IPS-18c (cell line): ENCODE results near the gene CLDN5.
A peak's percentile ranks its signal among the peaks of the same experiment; 100 is the strongest.

ENCODE experiments used
- H3K4me3 ChIP-seq: 2 replicates; pipeline ENCODE4 v1.7.0; 2013; ENCODE audit warnings: low read depth, mild to moderate bottlenecking, low read length, moderate library complexity; ENCODE audit not compliant: insufficient read depth
- H3K9me3 ChIP-seq: one replicate; pipeline ENCODE4 v1.6.1; 2013; ENCODE audit warnings: mild to moderate bottlenecking, low read length, moderate library complexity; ENCODE audit not compliant: control insufficient read depth, insufficient read depth

The CLDN5 gene

DNA sequence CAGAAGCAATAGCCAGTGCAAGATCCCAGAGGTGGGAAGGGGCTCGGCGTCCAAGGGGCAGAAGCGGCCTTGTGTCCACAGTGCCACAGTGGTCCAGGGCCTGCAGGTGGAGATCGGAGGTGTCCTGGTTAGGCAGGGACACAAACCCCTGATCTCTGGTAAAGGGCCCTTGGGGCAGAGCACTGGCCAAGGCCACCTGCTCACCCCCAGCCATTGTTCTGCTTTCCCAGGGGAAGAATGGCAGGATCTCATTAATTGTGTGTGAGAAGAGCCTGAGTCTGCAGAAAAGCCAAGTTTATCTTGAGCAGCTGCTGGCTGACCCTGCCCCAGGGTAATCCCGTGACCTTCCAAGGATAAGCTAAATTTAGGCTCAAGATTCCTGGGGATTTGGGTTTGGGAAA is 3.1 kb upstream of the CLDN5 start:
- H3K9me3 ChIP-seq = no peaks in the 10 kb centered on the region
- H3K4me3 ChIP-seq = no peak overlapping the region

GRCh38 chr22:19526702-19527111 is 2.5 kb upstream of the CLDN5 start:
- Histone ChIP-seq H3K4me3 (no peak overlapping the region), H3K9me3 (no peaks in the 10 kb centered on the region)

DNA sequence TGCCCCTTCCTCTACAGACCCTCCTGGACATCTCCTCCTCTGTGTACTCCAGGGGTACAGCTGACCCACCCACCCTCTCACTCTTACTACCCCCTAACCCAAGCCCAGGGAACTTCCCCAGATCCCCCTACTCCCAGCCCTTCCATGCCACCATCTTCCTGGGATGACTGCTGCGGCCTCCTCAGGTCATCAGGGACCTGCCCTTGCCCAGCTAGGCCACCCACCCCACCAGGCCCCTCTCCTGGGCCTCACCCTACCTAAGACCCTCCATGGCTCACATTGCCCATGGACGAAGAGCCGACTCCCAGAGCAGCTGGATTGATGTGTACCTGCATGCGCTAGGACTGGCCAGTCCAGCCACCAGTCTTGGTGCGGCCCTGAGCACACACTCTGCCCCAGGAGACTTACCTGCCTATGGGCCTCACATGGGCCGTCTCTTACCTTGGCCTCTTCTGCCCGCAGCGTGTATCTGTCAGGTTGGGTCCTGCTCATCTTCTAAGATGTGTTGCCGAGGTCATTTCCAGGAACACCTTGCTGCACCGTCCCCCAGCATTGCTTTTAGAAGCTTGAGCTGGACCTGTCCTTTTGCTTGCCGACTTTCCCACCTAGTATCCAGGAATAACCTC is 2.0 kb upstream of the CLDN5 start:
- H3K9me3 ChIP-seq = no peaks in the 10 kb centered on the region
- no peak overlapping the region for H3K4me3 ChIP-seq

GRCh38 chr22:19525666-19526065 is 1.5 kb upstream of the CLDN5 start:
- no peaks in the 10 kb centered on the region for H3K9me3 ChIP-seq
- H3K4me3 ChIP-seq = no peak overlapping the region

DNA sequence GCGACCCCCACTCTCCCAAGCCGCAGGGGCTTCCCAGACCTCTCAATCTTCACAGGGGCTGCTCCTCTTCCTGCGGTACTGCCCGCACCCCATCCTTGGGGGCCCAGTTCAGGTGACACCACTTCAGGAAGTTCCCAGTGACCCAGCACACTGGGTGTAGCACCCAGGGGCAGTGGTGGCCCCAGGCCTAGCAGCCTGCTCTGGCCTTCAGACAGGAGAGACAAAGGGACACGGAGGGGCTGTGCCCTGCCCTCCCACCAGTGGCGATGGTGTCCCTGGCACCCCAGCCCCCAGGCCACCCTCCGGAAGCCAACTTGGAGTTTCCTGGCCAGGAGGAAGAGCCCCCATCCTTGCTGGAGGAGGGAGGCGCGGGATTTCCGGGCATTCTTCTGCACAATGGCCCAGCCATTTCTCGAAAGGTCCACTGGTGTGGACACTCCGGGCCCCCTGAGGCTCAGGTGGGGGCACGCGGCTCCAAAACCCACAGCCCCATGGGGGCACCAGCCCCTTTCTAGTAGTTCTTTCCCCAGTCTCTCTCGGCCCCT is 978 bp upstream of the CLDN5 start:
- peak overlapping the region; percentile 59; the same call in 1 of the 2 replicates for H3K4me3 ChIP-seq
- H3K9me3 ChIP-seq = no peaks in the 10 kb centered on the region

DNA sequence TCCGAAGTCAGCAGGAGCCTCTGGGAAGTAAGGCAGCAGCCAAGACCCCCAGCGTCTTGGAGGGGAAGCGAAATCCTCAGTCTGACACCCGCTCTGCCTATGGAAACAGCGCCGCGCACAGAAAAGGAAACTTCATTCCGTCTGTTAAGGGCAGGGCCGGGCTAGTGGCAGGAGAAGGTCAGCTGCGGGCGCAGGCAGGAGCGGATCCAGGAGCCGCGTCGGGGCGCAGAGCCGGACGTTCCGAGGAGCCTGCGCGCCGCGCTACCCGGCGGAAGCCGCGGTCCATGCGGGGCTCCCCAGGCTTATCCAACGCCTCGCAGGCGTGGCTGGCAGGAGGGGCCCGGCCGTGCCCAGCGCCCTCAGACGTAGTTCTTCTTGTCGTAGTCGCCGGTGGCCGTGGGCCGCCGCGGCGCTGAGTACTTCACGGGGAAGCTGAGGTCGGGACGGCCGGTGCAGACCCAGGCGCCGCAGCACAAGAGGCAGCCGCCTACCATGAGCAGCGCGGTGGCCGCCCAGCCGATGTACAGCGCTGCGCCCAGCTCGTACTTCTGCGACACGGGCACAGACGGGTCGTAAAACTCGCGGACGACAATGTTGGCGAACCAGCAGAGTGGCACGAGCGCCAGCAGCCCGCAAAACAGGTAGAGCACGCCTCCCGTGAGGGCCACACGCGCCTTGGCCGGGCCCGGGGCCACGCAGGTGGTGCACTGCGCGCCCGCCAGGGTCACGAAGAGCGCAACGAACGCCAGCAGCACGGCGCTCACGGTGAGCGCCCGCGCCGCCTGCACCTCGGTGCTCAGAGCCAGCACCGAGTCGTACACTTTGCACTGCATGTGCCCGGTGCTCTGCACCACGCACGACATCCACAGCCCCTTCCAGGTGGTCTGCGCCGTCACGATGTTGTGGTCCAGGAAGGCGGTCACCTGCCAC is 705 bp downstream of the CLDN5 start:
- H3K9me3 ChIP-seq = no peaks in the 10 kb centered on the region
- peak overlapping the region; percentile 59 for H3K4me3 ChIP-seq

DNA sequence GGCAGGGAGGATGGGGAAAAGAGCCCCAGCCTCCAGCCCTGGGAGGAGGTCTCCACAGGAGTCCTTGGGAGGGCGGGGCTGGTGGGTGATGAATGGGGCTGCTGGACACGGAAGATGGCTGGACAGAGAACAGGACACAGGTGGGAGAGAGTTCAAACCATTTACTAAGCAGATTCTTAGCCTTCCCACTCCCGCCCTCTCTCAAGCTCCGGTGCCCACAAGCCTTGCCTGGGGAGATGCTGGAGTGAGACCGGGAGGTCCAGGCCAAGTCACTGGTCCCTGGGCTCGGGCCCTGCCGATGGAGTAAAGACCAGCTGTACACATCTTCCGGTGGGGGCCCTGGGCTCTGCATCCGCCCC is 1.4 kb downstream of the CLDN5 start:
- Histone ChIP-seq H3K9me3 (no peaks in the 10 kb centered on the region), H3K4me3 (peak overlapping the region; percentile 59)

- no peak overlapping the region for H3K4me3 ChIP-seq
- no peaks in the 10 kb centered on the region for H3K9me3 ChIP-seq
Measured at GRCh38 chr22:19522190-19522880, 1.9 kb downstream of the CLDN5 start.

DNA sequence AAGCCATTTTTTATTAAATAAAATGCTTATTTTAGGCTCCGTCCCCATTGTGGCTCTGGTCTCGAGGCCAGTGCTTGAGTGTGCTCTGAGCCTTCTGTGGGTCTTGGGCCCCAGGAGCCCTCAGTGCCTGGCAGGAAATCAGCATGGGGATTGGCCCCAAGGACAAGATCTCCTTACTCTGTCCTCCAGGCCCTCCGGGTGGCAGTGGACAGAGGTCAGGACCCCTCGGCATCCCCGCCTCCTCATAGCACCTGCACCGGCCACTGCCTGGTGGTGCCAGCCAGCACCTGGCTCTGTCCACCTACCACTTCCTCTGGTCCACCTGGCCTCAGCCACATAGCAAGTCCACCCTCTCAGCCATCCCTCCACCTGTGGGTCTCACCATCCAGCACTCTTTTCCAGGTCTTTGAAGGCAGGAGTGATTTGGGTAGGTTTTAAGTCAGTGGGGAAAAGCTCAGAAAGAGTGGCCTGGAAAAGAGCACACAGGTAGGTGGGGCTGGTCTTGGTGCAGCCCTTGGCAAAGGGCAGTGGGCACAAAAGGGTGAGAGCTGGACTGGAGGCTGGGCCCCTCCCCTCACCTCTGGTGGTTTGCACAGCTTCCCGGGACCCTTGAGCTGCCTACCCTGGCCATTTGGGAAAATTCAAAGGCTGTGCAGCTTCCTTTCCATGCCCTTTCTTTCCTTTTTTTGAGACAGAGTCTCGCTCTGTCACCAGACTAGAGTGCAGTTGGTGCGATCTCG is 3.5 kb downstream of the CLDN5 start:
- Histone ChIP-seq H3K9me3 (no peaks in the 10 kb centered on the region), H3K4me3 (no peak overlapping the region)

- H3K4me3 ChIP-seq = no peak overlapping the region
- no peaks in the 10 kb centered on the region for H3K9me3 ChIP-seq
Measured at GRCh38 chr22:19520007-19520406, 4.2 kb downstream of the CLDN5 start.

GRCh38 chr22:19519041-19519926 is 4.9 kb downstream of the CLDN5 start:
- Histone ChIP-seq H3K9me3 (no peaks in the 10 kb centered on the region), H3K4me3 (no peak overlapping the region)

DNA sequence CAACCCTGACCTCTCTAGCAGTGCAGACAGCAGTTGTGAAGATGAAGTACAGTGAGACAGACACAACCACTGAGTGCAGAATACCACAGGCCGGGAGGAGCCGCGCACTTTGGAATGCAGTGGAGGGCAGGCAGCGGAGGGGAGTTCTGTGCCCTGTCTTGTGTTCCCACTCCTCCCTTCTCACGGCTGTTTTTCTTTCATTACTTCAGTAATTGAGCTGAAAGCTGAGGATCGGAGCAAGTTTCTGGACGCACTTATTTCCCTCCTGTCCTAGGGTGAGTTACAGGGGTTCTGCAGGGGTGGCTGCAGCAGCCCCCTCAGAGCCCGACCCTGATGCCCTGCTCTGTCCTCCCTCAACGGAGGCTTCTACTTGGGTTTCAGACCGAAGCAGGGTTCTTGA is 5.6 kb downstream of the CLDN5 start:
- Histone ChIP-seq H3K9me3 (no peaks in the 10 kb centered on the region), H3K4me3 (no peak overlapping the region)

GRCh38 chr22:19517919-19518611 is 6.1 kb downstream of the CLDN5 start:
- Histone ChIP-seq H3K9me3 (no peaks in the 10 kb centered on the region), H3K4me3 (no peak overlapping the region)

DNA sequence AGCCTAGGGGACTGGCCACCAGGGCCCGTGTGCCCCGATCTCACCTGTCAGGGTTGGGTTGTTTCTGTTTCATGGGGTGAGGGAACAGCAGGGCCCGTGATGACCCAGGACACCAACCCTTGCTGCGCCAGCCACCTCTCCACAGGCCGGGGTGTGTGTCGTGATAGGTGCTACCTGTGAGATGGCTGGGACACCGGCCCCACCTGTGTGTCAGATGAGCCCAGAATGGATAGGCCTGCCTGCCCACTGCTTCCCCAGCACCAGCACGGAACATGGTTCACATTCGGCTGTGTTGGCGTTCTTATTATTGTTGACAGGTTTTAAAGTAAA is 7.1 kb downstream of the CLDN5 start:
- no peak overlapping the region for H3K4me3 ChIP-seq
- no peaks in the 10 kb centered on the region for H3K9me3 ChIP-seq

DNA sequence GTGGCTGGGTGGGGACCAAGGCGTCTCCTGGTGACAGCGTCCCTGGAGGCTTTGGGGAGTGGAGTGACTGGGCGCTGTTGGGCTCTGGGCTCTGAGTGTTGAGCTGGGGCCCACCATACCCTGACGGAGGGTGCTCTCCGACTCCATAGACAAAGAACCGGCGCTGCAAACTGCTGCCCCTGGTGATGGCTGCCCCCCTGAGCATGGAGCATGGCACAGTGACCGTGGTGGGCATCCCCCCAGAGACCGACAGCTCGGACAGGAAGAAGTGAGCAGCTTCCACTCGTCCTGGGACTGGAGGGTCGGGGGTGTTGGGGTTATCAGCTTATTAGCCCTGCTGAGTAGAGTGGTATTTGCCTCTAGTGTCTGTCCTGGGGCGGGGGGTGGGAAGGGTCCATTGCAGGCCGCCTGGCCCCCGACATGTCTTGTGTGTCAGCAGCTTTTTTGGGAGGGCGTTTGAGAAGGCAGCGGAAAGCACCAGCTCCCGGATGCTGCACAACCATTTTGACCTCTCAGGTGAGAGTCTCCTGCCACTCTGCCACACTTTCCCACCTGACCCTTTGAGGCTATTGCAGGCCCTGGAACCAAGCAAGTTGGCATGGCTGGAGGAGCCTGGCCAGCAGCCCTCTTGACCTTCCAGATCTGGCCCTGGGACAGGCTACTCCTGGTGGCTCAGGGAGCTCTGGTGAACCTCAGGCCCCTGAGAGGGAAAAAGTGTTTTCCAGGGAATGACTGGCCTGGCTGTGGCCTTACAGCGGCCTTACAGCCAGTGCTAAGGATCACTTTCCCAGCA is 7.6 kb downstream of the CLDN5 start:
- Histone ChIP-seq H3K4me3 (no peak overlapping the region), H3K9me3 (no peaks in the 10 kb centered on the region)
